Coronary artery (tissue), 2 donors: ENCODE measurements around the gene RASA4B.
A peak's percentile ranks its signal among the peaks of the same experiment; 100 is the strongest.

Experiments used
- DNase-seq: peaks from one replicate; pipeline ENCODE4 v3.0.0-alpha.2; 2017; ENCODE audit warnings: low spot score
- H3K27ac ChIP-seq, 2 donors: fragments of 200-600 bp; sonication (generic); one replicate each; pipeline ENCODE4 v1.5.1; 2016 to 2019
- H3K4me3 ChIP-seq: fragments of 200-600 bp; sonication (generic); 2 replicates; pipeline ENCODE4 v1.5.1; 2016; ENCODE audit warnings: mild to moderate bottlenecking, moderate library complexity
- CTCF ChIP-seq: fragments of 200-600 bp; sonication (generic); IDR thresholded peaks from one replicate; pipeline ENCODE4 v1.5.1; 2019; ENCODE audit warnings: antibody characterized with exemption

The RASA4B gene

DNA sequence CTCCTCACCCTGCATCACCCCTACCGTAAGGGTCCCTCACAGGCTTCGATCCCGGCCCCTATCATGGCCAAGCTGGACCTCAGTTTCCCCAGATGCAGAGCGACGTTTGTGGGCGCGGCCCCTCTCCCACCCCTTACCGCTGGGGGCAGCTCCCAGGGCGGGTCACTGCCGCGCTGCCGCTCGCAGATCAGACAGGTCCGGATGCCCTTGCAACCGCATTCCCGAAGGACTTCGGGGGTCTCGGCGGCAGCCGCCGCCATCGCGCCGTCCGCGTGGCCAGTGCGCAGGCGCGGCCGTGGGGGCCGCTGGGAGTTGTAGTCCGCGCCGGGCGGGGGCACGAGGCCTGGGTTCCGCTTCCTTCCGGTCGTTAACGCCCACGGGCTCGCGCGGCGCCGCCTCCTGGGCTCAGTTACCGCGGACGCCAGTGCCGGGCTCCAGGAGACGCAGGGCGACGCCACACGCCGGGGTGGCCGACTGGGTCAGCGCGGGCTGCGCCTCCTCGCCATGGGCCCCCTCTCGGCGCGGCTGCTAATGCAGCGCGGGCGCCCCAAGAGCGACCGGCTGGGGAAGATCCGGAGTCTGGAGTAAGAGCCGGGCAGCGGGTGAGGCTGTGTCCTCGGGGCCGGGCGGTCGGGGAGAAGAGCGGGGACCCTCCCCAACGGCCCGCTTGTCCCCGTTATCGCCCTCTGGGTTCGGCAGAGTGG is 52.8 kb downstream of the RASA4B start, which contains the start of the genes ALKBH4 and LRWD1:
Gene ALKBH4, minus strand, starts transcription at position 287 of the 704 bp plus-strand sequence. Its CDS starts 27 bp downstream, at position 260.
Gene LRWD1, plus strand, starts transcription at position 408 of the 704 bp plus-strand sequence. Its CDS starts 97 bp downstream, at position 505.
- Histone ChIP-seq H3K27ac (peak within 1 kb of the TSS; percentile 41 to 74), H3K4me3 (peak within 1 kb of the TSS; percentile 87)

DNA sequence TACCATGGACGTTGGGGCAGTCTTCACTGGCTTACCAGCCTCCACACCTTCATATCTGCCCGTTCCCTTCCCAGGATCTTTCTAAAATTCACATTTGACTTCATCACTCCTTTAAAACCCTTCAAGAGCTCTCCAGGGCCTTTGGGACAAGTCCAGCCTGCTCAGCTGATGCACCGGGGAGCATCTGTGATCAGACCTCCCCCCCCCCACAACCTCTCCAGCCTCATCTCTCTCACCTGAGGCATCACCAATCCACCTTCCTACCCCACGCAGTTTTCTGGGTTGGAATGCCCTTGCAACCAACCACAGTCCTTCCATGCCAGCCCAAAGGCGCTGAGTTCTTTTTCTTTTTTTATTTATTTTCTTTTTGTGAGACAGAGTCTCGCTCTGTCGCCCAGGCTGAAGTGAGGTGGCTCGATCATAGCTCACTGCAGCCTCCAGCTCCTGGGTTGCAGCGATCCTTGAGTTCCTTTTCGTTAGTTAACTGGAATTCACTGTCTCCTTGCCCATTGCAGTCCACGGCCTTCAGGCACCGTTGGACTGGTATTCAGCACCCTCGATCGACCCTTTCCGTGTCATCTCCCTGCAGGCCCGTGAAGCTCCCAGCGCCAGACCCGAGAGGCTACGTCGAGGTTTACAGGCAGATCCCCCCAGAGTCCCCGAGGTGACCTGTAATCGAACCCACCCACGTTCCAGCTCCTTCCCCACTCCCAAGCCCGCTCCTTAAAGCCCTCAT is 53.6 kb downstream of the RASA4B start:
- no peak for DNase-seq
- H3K27ac ChIP-seq, result peak overlapping the region; percentile 41 to 74
- no peak for TF ChIP-seq CTCF

More for the DNA sequence above, 52.8 kb downstream of the RASA4B start, which contains the start of the genes ALKBH4 and LRWD1:
- DNase-seq, result peak; percentile 94
- TF ChIP-seq CTCF, result no peak

DNA sequence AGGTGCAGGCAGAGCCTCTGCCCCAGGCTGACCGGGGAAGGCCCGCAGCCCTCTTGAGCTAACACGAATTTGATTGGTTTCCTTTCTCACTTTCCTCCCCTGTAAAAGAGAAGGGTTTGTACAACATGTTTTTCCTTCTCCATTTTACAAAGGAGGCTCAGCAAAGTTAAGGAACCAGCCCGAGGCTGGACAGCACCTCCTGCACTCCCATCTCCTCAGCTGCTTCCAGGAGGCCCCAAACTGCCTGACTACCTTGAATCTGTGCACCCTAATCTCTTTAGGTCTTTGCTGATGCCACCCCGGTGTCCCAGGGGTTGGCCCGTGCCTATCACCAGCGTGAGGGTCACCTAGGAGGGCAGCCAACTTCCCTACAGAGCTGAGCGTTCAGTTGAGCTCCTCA is 57.1 kb downstream of the RASA4B start:
- H3K27ac ChIP-seq, result no peak overlapping the region
- no peak overlapping the region for H3K4me3 ChIP-seq
- TF ChIP-seq CTCF, result no peak
- no peak for DNase-seq

More for the DNA sequence above, 53.6 kb downstream of the RASA4B start:
- H3K4me3 ChIP-seq, result peak overlapping the region; percentile 87

DNA sequence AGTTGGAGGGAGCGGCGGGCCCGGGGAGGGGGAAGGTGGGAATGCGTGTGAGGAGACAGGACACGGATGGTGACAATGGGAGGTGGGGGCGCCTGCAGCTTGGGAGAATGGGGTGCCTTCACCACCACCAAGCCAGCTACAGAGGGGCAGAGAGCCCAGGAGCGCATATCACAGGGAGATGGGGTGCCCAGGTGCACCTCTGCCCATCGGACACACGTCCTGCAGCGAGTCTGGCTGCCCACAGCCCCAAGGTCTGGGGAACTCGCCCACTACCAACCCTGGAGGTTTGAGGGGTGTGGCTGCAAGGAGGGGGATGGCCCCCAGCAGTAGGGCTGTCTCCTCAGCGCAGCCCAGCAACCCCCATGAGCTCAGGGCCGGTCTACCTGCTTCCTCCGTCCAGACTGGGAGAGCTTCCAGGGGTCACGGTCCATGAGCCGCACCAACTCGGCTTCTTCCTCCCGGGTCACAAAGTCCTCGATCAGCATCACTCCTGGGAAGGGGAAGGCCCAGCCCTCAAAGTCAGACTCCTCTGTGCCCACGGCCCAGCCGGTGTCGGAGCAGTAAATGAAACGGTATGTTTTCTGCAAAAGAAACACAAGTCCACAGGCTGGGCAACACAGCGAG is 58.2 kb downstream of the RASA4B start:
- DNase-seq, result no peak
- TF ChIP-seq CTCF, result no peak
- no peak overlapping the region for H3K27ac ChIP-seq
- no peak overlapping the region for H3K4me3 ChIP-seq

- Histone ChIP-seq H3K27ac (no peak overlapping the region), H3K4me3 (no peak overlapping the region)
- no peak for DNase-seq
- TF ChIP-seq CTCF, result no peak
These were observed 60.1 kb downstream of the RASA4B start for GRCh38 chr7:102457352-102457924.

GRCh38 chr7:102456327-102456726 is 61.2 kb downstream of the RASA4B start:
- no peak overlapping the region for H3K4me3 ChIP-seq
- DNase-seq, result no peak
- TF ChIP-seq CTCF, result no peak
- H3K27ac ChIP-seq, result no peak overlapping the region
